GM18508 (cell line): ENCODE results near the gene VWA5B1.

ENCODE experiments used
- ATAC-seq: cut with Tn5 transposase; IDR thresholded peaks from one replicate; pipeline ENCODE4 v1.9.1; 2021; ENCODE audit warnings: moderate number of reproducible peaks; ENCODE audit not compliant: insufficient read depth, unreplicated experiment

Gene VWA5B1

DNA sequence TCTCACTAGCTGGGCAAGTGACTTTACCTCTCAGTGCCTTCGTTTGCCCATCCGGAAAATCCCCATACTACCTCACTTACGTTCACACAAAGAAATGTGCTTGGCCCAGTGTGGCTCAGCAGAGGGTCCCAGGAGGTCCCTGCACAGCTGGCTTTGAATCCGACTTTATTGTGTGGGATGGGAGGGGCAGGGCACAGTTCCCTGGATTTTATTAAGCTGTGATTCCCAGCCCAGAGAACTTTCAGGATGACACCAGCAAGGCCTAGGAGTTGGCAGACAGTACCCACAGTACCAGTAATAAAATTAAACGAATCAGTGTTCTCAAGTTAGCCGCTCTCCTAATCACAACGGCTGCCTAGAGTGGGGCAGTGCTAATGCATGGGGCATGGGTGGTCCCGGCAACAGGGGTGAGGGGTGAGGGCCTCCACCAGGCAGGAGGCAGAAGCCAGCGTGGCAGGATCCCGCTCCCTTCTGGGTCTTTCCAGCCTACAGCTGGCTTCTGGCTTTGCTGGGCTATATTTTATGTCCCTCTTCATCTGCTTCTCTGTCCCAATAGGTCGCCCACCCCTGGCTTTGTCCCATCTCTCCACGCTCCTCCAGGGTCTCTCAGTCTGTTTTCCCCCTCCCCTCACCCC lies 74.9 kb downstream of the VWA5B1 start:
- no peak for ATAC-seq

- no peak for ATAC-seq
Observed at GRCh38 chr1:20366056-20366462, 75.4 kb downstream of the VWA5B1 start.

- ATAC-seq, result no peak
Observed at GRCh38 chr1:20366463-20367115, 75.9 kb downstream of the VWA5B1 start.

DNA sequence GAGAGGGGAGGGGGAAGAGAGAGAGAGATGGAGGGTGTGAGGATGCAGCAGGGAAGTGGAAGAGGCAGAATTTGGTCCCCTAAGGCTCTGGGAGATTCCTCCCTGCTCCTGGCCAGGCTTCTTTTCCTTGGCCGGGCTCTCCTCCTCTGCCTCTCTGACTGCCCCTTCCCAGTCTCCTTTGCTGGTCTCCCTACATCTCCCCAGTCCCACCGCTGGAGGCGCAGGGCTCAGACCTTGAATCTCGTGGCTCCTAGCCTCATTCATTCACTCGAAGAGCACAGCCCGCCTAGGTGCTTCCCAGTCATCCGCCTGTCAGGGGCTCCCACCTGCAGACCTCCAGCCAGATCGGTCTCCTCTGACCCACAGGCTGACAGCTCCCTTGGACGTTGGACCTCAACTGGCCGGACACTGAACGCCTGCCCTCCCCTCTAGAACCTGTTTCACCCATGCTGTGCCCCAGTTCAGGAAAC lies 76.5 kb downstream of the VWA5B1 start:
- ATAC-seq, result no peak

DNA sequence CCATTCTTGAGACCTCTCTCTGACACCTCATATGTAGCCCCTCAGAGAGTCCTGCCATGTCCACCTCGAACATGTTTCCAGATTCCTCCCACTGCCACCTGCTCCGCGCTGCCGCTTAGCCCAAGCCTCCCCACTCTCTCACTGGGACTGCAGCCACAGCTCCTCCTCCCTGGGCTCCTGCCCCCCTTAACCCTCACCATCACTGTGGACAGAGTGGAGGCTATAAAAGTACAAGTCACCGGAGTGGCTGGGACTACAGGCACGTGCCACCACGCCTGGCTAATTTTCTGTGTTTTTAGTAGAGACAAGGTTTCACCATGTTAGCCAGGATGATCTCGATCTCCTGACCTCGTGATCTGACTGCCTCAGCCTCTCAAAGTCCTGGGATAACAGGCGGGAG lies 77.0 kb downstream of the VWA5B1 start:
- no peak for ATAC-seq

- ATAC-seq, result no peak
Observed at GRCh38 chr1:20368866-20369470, 78.3 kb downstream of the VWA5B1 start.

- no peak for ATAC-seq
Observed at GRCh38 chr1:20370698-20371097, 80.0 kb downstream of the VWA5B1 start.

DNA sequence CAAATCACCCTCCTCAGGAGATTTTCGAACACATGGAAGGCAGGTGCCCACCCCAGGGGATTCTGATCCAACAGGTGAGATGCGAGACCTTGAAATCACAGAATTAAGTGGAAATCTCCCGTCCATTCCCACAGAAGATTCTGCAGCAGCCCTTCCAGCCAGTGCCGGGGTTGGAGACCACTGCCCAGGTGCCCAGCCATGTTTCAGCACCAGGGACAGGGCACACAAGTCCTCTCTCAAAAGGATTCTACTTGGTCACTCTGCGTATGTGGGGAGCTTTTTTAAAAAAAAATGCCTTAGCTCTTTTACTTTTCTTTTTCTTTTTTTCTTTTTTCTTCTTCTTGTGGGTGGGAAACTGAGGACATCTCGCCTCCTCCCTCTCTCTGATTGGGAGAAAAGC lies 80.7 kb downstream of the VWA5B1 start:
- no peak for ATAC-seq

DNA sequence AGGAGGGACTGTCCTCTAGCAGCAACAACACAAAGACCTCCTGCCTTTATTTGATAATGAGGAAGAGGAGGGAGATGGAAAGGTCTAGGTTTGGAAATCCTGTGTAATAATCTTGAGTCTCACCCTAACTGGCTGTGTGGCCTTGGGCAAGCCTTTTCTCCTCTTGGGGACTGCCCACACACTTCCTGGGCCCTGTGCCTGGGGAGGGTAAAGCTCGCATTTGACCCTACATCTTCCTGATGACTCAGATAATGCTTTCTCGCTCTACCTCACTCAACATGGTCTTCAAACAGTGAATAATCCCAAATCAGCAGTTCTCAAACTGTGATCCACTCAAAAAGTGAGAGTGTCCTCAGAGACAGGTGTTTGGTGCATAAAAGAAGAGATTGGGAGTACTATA lies 81.2 kb downstream of the VWA5B1 start:
- no peak for ATAC-seq

- no peak for ATAC-seq
Observed at GRCh38 chr1:20372676-20373075, 82.0 kb downstream of the VWA5B1 start.

- no peak for ATAC-seq
Observed at GRCh38 chr1:20373286-20373685, 82.6 kb downstream of the VWA5B1 start.

DNA sequence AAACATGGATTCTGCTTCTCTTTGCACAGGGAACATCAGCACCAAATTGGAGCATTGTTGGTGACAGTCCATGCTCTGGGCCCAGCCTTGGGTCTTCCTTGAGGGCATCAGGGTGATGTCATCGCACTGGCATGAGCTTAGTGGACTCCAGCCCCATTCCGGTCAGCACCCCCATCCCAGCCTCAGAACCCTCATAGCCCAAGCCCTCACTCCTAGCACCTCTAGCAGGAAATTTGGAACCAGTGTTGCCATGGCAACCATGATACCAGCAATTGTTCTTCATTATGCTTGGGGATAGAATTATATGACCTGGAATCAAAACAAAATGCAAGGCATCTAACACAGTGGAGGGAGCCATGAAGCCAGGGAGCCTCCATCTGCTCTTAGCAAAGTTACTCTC lies 83.1 kb downstream of the VWA5B1 start:
- ATAC-seq, result no peak

DNA sequence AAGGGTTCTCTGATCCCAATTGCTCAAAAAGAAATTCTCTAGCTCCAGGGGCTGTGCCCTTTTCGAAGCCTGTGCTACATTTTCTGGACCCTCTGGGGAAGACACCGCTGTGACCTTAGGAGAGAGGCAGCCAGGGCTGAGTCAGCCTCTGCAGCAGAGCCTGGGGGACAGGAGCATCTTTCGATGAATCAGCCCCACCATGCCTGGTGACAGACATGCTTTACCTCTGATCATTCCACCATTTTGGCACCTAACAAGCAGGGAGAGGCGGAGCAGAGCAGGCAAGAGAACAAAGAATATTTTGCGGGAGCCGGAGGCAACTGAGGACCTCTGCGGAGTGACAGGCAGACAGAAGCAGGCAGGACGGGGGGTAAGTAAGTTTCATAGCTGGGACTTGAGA lies 84.9 kb downstream of the VWA5B1 start:
- no peak for ATAC-seq

- no peak for ATAC-seq
Observed at GRCh38 chr1:20376171-20376570, 85.5 kb downstream of the VWA5B1 start.

DNA sequence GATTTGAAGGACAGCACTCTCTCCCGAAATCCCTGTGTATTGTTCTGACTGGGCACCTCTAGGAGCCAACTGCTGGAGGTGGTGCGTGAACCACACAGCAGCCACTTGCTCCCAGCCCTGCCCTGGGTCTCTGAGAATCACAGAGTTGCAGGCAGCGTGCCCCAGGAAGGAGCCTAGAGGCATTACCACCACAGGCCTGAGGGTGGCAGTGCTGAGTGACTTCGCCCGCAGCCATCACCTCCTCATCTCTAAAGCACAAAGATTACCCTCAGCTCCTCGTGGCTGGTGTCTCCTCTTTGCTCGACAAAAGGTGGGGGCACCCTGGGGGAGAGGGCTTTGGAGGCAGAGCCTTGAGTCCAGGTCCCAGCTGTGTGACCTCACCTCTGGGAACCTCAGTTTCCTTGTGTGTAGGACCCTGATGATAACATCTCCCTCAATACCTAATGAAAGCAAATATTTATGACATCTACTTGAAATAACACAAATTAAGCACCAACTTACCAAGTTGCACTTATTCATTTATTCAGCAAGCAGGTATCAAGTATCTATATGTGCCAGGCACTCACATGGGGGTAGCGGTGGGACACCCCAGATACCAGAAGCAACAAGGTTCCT lies 86.3 kb downstream of the VWA5B1 start:
- ATAC-seq, result no peak

DNA sequence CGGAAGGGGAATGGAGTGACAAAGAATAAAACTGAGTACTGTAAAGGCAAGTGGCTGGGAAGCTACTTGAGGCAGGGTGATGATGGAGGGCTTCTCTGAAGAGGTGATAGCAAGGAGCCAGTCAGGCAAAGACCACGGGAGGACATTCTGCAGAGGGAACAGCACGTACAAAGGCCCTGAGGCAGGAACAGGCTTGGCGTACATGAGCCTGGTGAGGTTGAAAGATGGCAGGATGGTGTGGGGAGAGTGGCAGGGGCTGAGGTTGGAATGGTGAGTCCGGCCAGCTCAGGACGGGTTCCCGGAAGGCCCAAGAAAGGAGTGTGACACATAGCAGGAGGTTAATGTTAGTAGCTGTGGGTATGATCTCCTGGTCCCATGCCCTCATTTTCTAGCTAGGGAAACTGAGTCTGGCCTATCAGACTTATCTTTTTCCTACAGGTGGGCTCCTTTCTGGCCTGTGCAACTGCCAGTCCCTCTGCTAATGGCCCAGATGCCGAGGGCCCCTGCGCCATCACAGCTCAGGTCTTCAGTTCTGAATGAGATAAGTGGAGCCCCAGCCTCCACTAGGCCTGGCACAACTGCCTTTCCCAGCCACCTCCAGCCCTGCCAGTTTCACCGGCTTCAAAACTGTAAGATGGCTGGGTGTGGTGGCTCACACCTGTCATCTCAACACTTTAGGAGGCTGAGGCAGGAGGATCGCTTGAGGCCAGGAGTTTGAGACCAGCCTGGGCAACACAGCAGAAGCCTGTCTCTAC lies 87.0 kb downstream of the VWA5B1 start:
- ATAC-seq, result no peak

DNA sequence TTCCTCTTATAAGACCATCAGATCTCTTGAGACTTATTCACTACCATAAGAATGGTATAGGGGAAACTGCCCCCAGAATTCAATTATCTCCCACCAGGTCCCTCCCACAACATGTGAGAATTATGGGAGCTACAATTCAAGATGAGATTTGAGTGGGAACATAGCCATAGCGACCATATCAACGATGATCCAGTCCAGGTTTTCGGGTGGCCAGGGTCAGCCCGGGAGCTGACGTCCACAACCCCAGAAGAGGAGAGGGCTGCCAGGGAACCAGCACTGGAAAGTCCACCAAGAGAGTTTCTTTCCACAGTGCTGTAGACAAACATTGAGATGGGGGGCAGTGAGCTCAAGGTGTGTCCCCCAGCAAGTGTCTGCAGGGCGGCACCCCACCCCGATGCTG lies 88.4 kb downstream of the VWA5B1 start:
- ATAC-seq, result no peak

GRCh38 chr1:20380175-20380574 lies 89.5 kb downstream of the VWA5B1 start:
- no peak for ATAC-seq

GRCh38 chr1:20380616-20381035 lies 90.0 kb downstream of the VWA5B1 start:
- ATAC-seq, result no peak

DNA sequence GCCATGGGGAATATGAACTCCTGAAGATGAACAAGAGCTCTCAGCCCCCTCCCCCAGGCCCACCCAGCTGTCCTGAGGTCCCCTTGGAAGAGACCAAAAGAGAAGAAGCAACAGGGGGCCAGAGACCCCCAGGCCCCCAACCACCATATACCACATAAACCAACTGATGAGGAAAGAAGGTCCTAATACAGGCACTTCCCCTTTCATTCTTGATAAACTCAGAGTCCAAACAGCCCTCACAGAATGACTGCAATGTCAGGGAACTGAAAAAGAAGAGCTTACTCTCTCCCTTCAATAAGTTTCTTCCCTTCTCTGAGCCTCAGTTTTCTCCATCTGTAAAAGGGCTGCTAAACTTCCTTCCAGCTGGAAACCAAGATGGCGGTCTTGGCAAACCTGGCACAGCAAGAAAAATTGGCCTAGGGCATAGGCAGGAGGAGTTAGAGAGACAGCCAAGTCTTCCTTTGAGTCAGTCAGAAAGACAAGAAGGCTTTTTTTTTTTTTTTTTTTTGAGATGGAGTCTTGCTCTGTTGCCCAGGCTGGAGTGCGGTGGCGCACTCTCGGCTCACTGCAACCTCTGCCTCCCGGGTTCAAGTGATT lies 90.5 kb downstream of the VWA5B1 start:
- ATAC-seq, result no peak
